Large intestine (tissue), 12 donors: ENCODE results near the gene CRY2. TPM values are rescaled to one million over a fixed set of nuclear protein-coding genes. Genes with fewer than 3 reads are reported as not detected.

Experiments used
- DNase-seq, 2 donors: peaks; one replicate each; pipeline versions ENCODE4 v3.0.0 to v3.0.0-alpha.2; 2013
- H3K27ac ChIP-seq: one replicate; pipeline ENCODE4 v1.5.1; 2013; ENCODE audit warnings: low read length
- H3K27me3 ChIP-seq: 2 replicates; pipeline ENCODE4 v1.6.1; 2013; ENCODE audit warnings: low read length; ENCODE audit not compliant: control insufficient read depth, insufficient read depth
- H3K36me3 ChIP-seq: 2 replicates; pipeline ENCODE4 v1.6.1; 2013; ENCODE audit warnings: low read length; ENCODE audit not compliant: control insufficient read depth, insufficient read depth
- H3K4me1 ChIP-seq: one replicate; pipeline ENCODE4 v1.6.1; 2013; ENCODE audit warnings: low read length; ENCODE audit not compliant: control insufficient read depth, insufficient read depth
- H3K4me3 ChIP-seq: one replicate; pipeline ENCODE4 v1.5.1; 2013; ENCODE audit warnings: low read length
- H3K9me3 ChIP-seq: one replicate; pipeline ENCODE4 v1.6.1; 2013; ENCODE audit warnings: mild to moderate bottlenecking, low read depth, low read length, moderate library complexity; ENCODE audit not compliant: control insufficient read depth
- WGBS: methylation state at CpG from one replicate; pipeline ENCODE4 v1.1.5; 2013; ENCODE audit warnings: low lambda C conversion rate; ENCODE audit not compliant: insufficient coverage; 5-methylcytosine and 5-hydroxymethylcytosine counted together
- long read RNA-seq, 11 donors: transcript quantifications; one replicate each; lab custom pipeline, GENCODE V29; 2026
- polyA plus RNA-seq: library from polyadenylated mRNA; unstranded; fragments of 120-200 nt; gene quantifications from one replicate; pipeline ENCODE4 v1.2.1, GENCODE V29; 2013

Gene CRY2
- 23.1 TPM for polyA plus RNA-seq
- long read RNA-seq, donor 1, full-length matches to known transcripts, result 2 of 2 reads
- long read RNA-seq, donor 1, partial matches to known transcripts, result 0 of 2 reads
- long read RNA-seq, donor 1, other reads (novel, unspliced or antisense), result 0 of 2 reads
- long read RNA-seq, donor 2, full-length matches to known transcripts, result 3 of 24 reads
- long read RNA-seq, donor 2, partial matches to known transcripts, result 21 of 24 reads
- long read RNA-seq, donor 2, other reads (novel, unspliced or antisense), result 0 of 24 reads
- long read RNA-seq, donor 3, result 0 reads
- long read RNA-seq, donor 4, partial matches to known transcripts, result 0 of 1 reads
- long read RNA-seq, donor 4, other reads (novel, unspliced or antisense), result 0 of 1 reads
- long read RNA-seq, donor 5, full-length matches to known transcripts, result 1 of 1 reads
- long read RNA-seq, donor 5, partial matches to known transcripts, result 0 of 1 reads
- long read RNA-seq, donor 5, other reads (novel, unspliced or antisense), result 0 of 1 reads
- long read RNA-seq, donor 6, full-length matches to known transcripts, result 4 of 4 reads
- long read RNA-seq, donor 6, partial matches to known transcripts, result 0 of 4 reads
- long read RNA-seq, donor 6, other reads (novel, unspliced or antisense), result 0 of 4 reads
- long read RNA-seq, donor 7, full-length matches to known transcripts, result 3 of 3 reads
- long read RNA-seq, donor 7, partial matches to known transcripts, result 0 of 3 reads
- long read RNA-seq, donor 7, other reads (novel, unspliced or antisense), result 0 of 3 reads
- long read RNA-seq, donor 8, full-length matches to known transcripts, result 3 of 3 reads
- long read RNA-seq, donor 8, partial matches to known transcripts, result 0 of 3 reads
- long read RNA-seq, donor 8, other reads (novel, unspliced or antisense), result 0 of 3 reads
- long read RNA-seq, donor 9, full-length matches to known transcripts, result 1 of 1 reads
- long read RNA-seq, donor 9, partial matches to known transcripts, result 0 of 1 reads
- long read RNA-seq, donor 9, other reads (novel, unspliced or antisense), result 0 of 1 reads
- long read RNA-seq, donor 10, full-length matches to known transcripts, result 3 of 3 reads
- long read RNA-seq, donor 10, partial matches to known transcripts, result 0 of 3 reads
- long read RNA-seq, donor 10, other reads (novel, unspliced or antisense), result 0 of 3 reads
- long read RNA-seq, donor 11, full-length matches to known transcripts, result 3 of 3 reads
- long read RNA-seq, donor 11, partial matches to known transcripts, result 0 of 3 reads
- long read RNA-seq, donor 11, other reads (novel, unspliced or antisense), result 0 of 3 reads

GRCh38 chr11:45846974-45847910, at the start of gene CRY2:
Gene CRY2 (plus strand): TSS chr11:45847475. CDS start chr11:45847491, 16 bp downstream.
- peaks cover 26% of the 10 kb centered on the region for H3K4me1 ChIP-seq
- DNase-seq, result peak; percentile 99
- no peaks in the 10 kb centered on the region for H3K27me3 ChIP-seq
- peaks cover 10% of the 10 kb centered on the region for H3K36me3 ChIP-seq
- WGBS, result no CpG with 5 or more reads among the region's 75 CpGs
- H3K4me3 ChIP-seq, result peak within 1 kb of the TSS; percentile 99
- peak within 1 kb of the TSS; percentile 92 for H3K27ac ChIP-seq
- H3K9me3 ChIP-seq, result no peaks in the 10 kb centered on the region

DNA sequence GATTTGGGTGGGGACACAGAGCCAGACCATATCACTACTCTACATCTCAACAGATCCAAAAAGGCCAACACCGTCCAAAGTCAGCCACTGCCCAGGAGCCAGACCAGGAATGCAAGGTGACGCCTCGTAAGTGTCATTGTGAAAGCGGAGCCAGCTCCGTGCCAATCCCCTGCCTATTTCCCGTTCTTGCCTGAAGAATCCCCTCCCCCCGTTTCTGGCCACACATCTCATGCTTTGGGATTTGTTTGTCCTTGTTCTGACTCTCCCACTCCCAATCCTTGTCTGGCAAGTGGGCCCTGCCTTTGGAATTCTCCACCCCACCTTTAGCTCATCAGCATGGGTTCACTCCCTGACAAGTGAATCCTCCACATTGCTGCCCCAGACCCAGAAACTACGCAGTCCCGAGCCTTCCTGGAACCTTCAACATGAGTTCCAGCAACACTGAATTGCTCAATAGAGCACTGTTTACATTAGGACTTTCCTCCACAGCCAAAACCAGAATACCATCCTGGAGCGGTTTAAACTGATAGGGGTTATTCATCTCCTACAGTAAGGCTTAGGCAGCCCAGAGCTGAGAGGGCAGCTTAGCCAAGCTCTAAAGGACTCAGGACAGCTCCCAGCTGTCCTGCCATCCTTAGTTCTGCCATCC, 48.4 kb upstream of the CRY2 start:
- H3K4me1 ChIP-seq, result no peaks in the 10 kb centered on the region
- no peak for DNase-seq
- H3K27me3 ChIP-seq, result no peaks in the 10 kb centered on the region
- H3K9me3 ChIP-seq, result no peaks in the 10 kb centered on the region
- no peak overlapping the region for H3K27ac ChIP-seq
- no peak overlapping the region for H3K4me3 ChIP-seq
- WGBS, result no CpG with 5 or more reads among the region's 10 CpGs
- no peaks in the 10 kb centered on the region for H3K36me3 ChIP-seq

GRCh38 chr11:45799562-45799961, 47.7 kb upstream of the CRY2 start:
- no peaks in the 10 kb centered on the region for H3K4me1 ChIP-seq
- no peaks in the 10 kb centered on the region for H3K36me3 ChIP-seq
- H3K27ac ChIP-seq, result no peak overlapping the region
- WGBS, result no CpG with 5 or more reads among the region's 3 CpGs
- no peak for DNase-seq
- no peaks in the 10 kb centered on the region for H3K9me3 ChIP-seq
- H3K4me3 ChIP-seq, result no peak overlapping the region
- H3K27me3 ChIP-seq, result no peaks in the 10 kb centered on the region

GRCh38 chr11:45800261-45800660, 47.0 kb upstream of the CRY2 start:
- Histone ChIP-seq H3K27me3 (no peaks in the 10 kb centered on the region), H3K36me3 (no peaks in the 10 kb centered on the region), H3K4me3 (no peak overlapping the region), H3K9me3 (no peaks in the 10 kb centered on the region), H3K27ac (no peak overlapping the region), H3K4me1 (no peaks in the 10 kb centered on the region)
- DNase-seq, result no peak
- WGBS, result 85% methylated on average over 1 of the region's 2 CpGs

DNA sequence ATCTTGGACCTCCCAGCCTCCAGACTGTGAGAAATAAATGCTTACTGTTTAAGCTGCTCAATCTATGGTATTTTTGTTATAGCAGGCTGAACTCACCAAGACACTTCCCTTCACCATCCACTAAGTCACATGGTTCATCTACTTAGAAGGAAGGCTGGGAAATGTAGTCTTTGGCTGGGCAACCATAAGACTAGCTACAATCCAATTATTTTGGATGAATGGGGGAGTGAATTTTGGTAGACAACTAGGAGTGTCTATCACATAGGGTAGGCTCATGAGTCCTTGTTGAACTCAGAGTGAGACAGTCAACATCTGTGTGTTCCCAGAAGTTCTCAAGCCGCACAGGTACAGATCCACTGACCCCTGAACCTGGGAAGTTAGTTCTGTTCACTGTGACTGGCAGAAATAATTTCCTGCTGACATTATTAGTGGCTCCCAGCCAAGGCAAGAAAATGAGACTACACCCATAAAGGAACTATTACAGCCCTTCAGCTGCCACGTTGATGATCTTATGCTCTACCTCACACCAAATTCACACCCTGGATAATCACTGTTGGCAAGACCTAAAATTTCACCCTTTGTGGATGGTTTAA, 45.5 kb upstream of the CRY2 start:
- H3K36me3 ChIP-seq, result no peaks in the 10 kb centered on the region
- H3K27ac ChIP-seq, result peak overlapping the region; percentile 8
- H3K27me3 ChIP-seq, result no peaks in the 10 kb centered on the region
- 33% methylated on average over 1 of the region's 2 CpGs for WGBS
- no peaks in the 10 kb centered on the region for H3K9me3 ChIP-seq
- peaks cover 13% of the 10 kb centered on the region for H3K4me1 ChIP-seq
- peak; percentile 40 to 82 for DNase-seq
- no peak overlapping the region for H3K4me3 ChIP-seq

- Histone ChIP-seq H3K27me3 (no peaks in the 10 kb centered on the region), H3K4me3 (no peak overlapping the region), H3K27ac (no peak overlapping the region), H3K36me3 (no peaks in the 10 kb centered on the region), H3K9me3 (no peaks in the 10 kb centered on the region), H3K4me1 (peaks cover 20% of the 10 kb centered on the region)
- DNase-seq, result no peak
- 100% methylated on average over 3 of the region's 10 CpGs for WGBS
Measured at GRCh38 chr11:45802531-45803317, 44.6 kb upstream of the CRY2 start.

- 40% methylated on average over 1 of the region's 70 CpGs for WGBS
- DNase-seq, result peak; percentile 81 to 91
- Histone ChIP-seq H3K9me3 (no peaks in the 10 kb centered on the region), H3K27me3 (no peaks in the 10 kb centered on the region), H3K4me3 (peak overlapping the region; percentile 96), H3K4me1 (peaks cover 21% of the 10 kb centered on the region), H3K36me3 (peaks cover 4% of the 10 kb centered on the region), H3K27ac (peak overlapping the region; percentile 93)
Measured at GRCh38 chr11:45803971-45804760, 43.1 kb upstream of the CRY2 start.

DNA sequence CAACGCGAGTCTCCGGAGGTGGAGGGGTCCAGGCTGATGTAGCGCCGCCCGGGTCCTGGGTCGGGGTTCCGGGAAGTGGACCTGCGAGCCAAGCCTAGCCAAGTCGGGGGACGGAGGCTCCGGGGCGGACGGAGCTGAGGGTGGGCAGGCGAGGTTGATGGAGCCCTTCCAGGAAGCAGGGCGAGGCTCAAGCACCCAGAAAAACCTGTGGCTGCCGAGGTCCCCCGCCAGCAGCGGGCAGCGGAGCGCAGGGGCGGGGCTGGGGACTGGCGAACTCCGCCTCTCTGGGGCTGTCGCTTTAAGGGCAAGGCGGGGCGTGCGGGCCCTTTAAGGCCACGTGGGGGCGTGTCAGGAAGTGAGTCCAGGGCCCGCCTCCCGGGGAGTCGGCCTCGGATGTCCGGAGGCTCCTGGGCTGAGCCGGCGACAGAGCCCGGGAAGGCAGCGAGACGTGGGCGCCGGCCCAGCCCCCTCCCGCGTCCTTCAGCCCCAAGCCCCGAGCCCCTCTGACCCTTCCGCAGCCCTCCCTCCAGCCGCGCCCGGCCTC, 42.4 kb upstream of the CRY2 start, which contains the start of gene SLC35C1:
SLC35C1 (plus strand) TSS at position 389 of the 544 bp plus-strand sequence. CDS start 653 bp downstream, outside the sequence.
- peaks cover 21% of the 10 kb centered on the region for H3K4me1 ChIP-seq
- no CpG with 5 or more reads among the region's 49 CpGs for WGBS
- peak within 1 kb of the TSS; percentile 96 for H3K4me3 ChIP-seq

More for the DNA sequence above, 42.4 kb upstream of the CRY2 start, which contains the start of gene SLC35C1:
- DNase-seq, result peak; percentile 95 to 96
- Histone ChIP-seq H3K27ac (peak within 1 kb of the TSS; percentile 93), H3K9me3 (no peaks in the 10 kb centered on the region), H3K36me3 (peaks cover 7% of the 10 kb centered on the region), H3K27me3 (no peaks in the 10 kb centered on the region)
